GM23248 (cell line): ENCODE measurements around the gene SNRK. TPM values are rescaled to one million over a fixed set of nuclear protein-coding genes. Genes with fewer than 3 reads are reported as not detected.

ENCODE experiments used
- DNase-seq: peaks from one replicate; pipeline ENCODE4 v3.0.0-alpha.2; 2015
- H2AFZ ChIP-seq: fragments of 200-600 bp; sonication (generic); 2 replicates; pipeline ENCODE4 v1.6.1; 2016; ENCODE audit warnings: antibody characterized with exemption
- H3F3A ChIP-seq: fragments of 200-600 bp; sonication (generic); 2 replicates; pipeline ENCODE4 v1.6.1; 2016; ENCODE audit warnings: mild to moderate bottlenecking, antibody characterized with exemption, mixed run types; ENCODE audit not compliant: insufficient read depth
- H3K27ac ChIP-seq: fragments of 200-600 bp; sonication (generic); 2 replicates; pipeline ENCODE4 v1.5.1; 2016; ENCODE audit warnings: mild to moderate bottlenecking
- H3K27me3 ChIP-seq: fragments of 200-600 bp; sonication (generic); replicated peaks from 2 replicates; pipeline ENCODE4 v1.6.1; 2016; ENCODE audit warnings: mild to moderate bottlenecking; ENCODE audit not compliant: insufficient read depth
- H3K36me3 ChIP-seq: fragments of 200-600 bp; sonication (generic); 2 replicates; pipeline ENCODE4 v1.6.1; 2016; ENCODE audit warnings: low read depth, mild to moderate bottlenecking
- H3K4me1 ChIP-seq: fragments of 200-600 bp; sonication (generic); 2 replicates; pipeline ENCODE4 v1.6.1; 2016; ENCODE audit warnings: mild to moderate bottlenecking; ENCODE audit not compliant: insufficient read depth
- H3K4me2 ChIP-seq: fragments of 200-600 bp; sonication (generic); one replicate; pipeline ENCODE4 v1.6.1; 2016; ENCODE audit warnings: mild to moderate bottlenecking; ENCODE audit not compliant: unreplicated experiment
- H3K4me3 ChIP-seq: fragments of 200-600 bp; sonication (generic); 2 replicates; pipeline ENCODE4 v1.5.1; 2016; ENCODE audit warnings: mild to moderate bottlenecking
- H3K79me2 ChIP-seq: fragments of 200-600 bp; sonication (generic); 2 replicates; pipeline ENCODE4 v1.6.1; 2016; ENCODE audit warnings: mild to moderate bottlenecking; ENCODE audit not compliant: insufficient read depth
- H3K9ac ChIP-seq: fragments of 200-600 bp; sonication (generic); 2 replicates; pipeline ENCODE4 v1.6.1; 2016; ENCODE audit warnings: mild to moderate bottlenecking
- H3K9me2 ChIP-seq: fragments of 200-600 bp; sonication (generic); 2 replicates; pipeline ENCODE4 v1.6.1; 2016; ENCODE audit warnings: mixed run types, mild to moderate bottlenecking, moderate library complexity; ENCODE audit not compliant: insufficient read depth
- H3K9me3 ChIP-seq: fragments of 200-600 bp; sonication (generic); one replicate; pipeline ENCODE4 v1.6.1; 2017; ENCODE audit warnings: low read depth
- H4K20me1 ChIP-seq: fragments of 200-600 bp; sonication (generic); 2 replicates; pipeline ENCODE4 v1.6.0; 2016; ENCODE audit not compliant: insufficient read depth
- EZH2 ChIP-seq: fragments of 200-600 bp; sonication (generic); IDR thresholded peaks from 2 replicates; pipeline ENCODE4 v1.6.1; 2018; ENCODE audit warnings: antibody characterized with exemption, mild to moderate bottlenecking; ENCODE audit not compliant: insufficient read depth, poor library complexity, severe bottlenecking
- EZH2phosphoT487 ChIP-seq: fragments of 200-600 bp; sonication (generic); IDR thresholded peaks from 2 replicates; pipeline ENCODE4 v1.6.1; 2018; ENCODE audit warnings: antibody characterized with exemption, moderate library complexity, mild to moderate bottlenecking, low read depth; ENCODE audit not compliant: insufficient read depth
- WGBS, 2 experiments: methylation state at CpG; one replicate each; pipeline ENCODE4 v1.1.6; 2015 to 2017; ENCODE audit warnings: low lambda C conversion rate in 2 of 2, low coverage in 1 of 2; ENCODE audit errors: missing lambda C conversion rate in 2 of 2; 5-methylcytosine and 5-hydroxymethylcytosine counted together
- in situ Hi-C: fragments of 300-500 bp; cut with MboI; formaldehyde crosslinking; loops from 2 replicates; pipeline ENCODE4 v1.15.0; 2020
- polyA plus RNA-seq: library from polyadenylated mRNA; unstranded; fragments of >200 nt; fragmentation: Nextera tagmentation; extraction: Ambion mirVana; gene quantifications from 2 replicates; pipeline ENCODE4 v1.2.1, GENCODE V29; 2016
- total RNA-seq: library from RNA; depleted of rRNA; stranded (reverse); fragments of >200 nt; shearing (Covaris generic); gene quantifications from 2 replicates; pipeline ENCODE4 v1.2.3, GENCODE V29; 2014

Gene SNRK
- total and polyA plus RNA-seq, 2 experiments from 2014 or later: 6.4 to 15.0 TPM

- no peaks in the 10 kb centered on the region; the same call in 1 of the 2 replicates for H3K36me3 ChIP-seq
These were observed 33.9 kb downstream of the SNRK start for GRCh38 chr3:43320288-43320687.

GRCh38 chr3:43323541-43323940 is 37.2 kb downstream of the SNRK start:
- Histone ChIP-seq H3K9ac (no peak overlapping the region), H3K79me2 (peaks cover 94% of the 10 kb centered on the region), H3K27ac (no peak overlapping the region), H3K9me3 (no peaks in the 10 kb centered on the region), H3F3A (no peaks in the 10 kb centered on the region), H3K36me3 (no peaks in the 10 kb centered on the region; the same call in 1 of the 2 replicates), H3K4me1 (no peaks in the 10 kb centered on the region), H3K27me3 (no peaks in the 10 kb centered on the region), H3K9me2 (no peaks in the 10 kb centered on the region), H3K4me2 (no peak overlapping the region), H2AFZ (no peak overlapping the region), H4K20me1 (no peaks in the 10 kb centered on the region), H3K4me3 (no peak overlapping the region)
- 97 to 100% methylated on average over 1 of the region's 1 CpG for WGBS, 2 experiments
- in situ Hi-C loops: no loop called here
- no peak for DNase-seq
- TF ChIP-seq EZH2: no peak
- TF ChIP-seq EZH2phosphoT487: no peak

More at GRCh38 chr3:43320288-43320687, 33.9 kb downstream of the SNRK start:
- Histone ChIP-seq H3K9ac (no peak overlapping the region), H3K79me2 (peaks cover 93% of the 10 kb centered on the region), H3K27ac (no peak overlapping the region), H3K4me3 (no peak overlapping the region), H4K20me1 (no peaks in the 10 kb centered on the region), H3K4me2 (no peak overlapping the region), H2AFZ (no peak overlapping the region), H3K27me3 (no peaks in the 10 kb centered on the region), H3K9me3 (no peaks in the 10 kb centered on the region), H3K4me1 (no peaks in the 10 kb centered on the region), H3K9me2 (no peaks in the 10 kb centered on the region), H3F3A (no peaks in the 10 kb centered on the region)
- in situ Hi-C loops: no loop called here
- no peak for DNase-seq
- TF ChIP-seq EZH2: no peak
- no peak for TF ChIP-seq EZH2phosphoT487
- WGBS, 2 experiments: 89 to 91% methylated on average over 5 of the region's 5 CpGs

GRCh38 chr3:43326891-43327581 is 40.7 kb downstream of the SNRK start:
- H3K9me3 ChIP-seq: no peaks in the 10 kb centered on the region
- no peak overlapping the region for H3K4me2 ChIP-seq
- H3K4me3 ChIP-seq: no peak overlapping the region
- H3K9ac ChIP-seq: no peak overlapping the region
- peak; percentile 10 for DNase-seq
- H3K9me2 ChIP-seq: no peaks in the 10 kb centered on the region
- H3K36me3 ChIP-seq: 0 out of 2 replicates have a peak, but pooled peaks cover 5% of the 10 kb centered on the region
- in situ Hi-C loops: no loop called here
- no peaks in the 10 kb centered on the region for H3K27me3 ChIP-seq
- no peak for TF ChIP-seq EZH2phosphoT487
- TF ChIP-seq EZH2: no peak
- H3K27ac ChIP-seq: no peak overlapping the region
- H2AFZ ChIP-seq: no peak overlapping the region
- H3K79me2 ChIP-seq: peaks cover 95% of the 10 kb centered on the region
- 43 to 45% methylated on average over 3 of the region's 3 CpGs for WGBS, 2 experiments
- H3K4me1 ChIP-seq: no peaks in the 10 kb centered on the region
- H3F3A ChIP-seq: no peaks in the 10 kb centered on the region
- 0 out of 2 replicates have a peak, but pooled peaks cover 5% of the 10 kb centered on the region for H4K20me1 ChIP-seq

GRCh38 chr3:43327582-43327979 is 41.2 kb downstream of the SNRK start:
- H3K4me1 ChIP-seq: no peaks in the 10 kb centered on the region
- no peaks in the 10 kb centered on the region for H3K9me2 ChIP-seq
- H3K27me3 ChIP-seq: no peaks in the 10 kb centered on the region
- peaks cover 96% of the 10 kb centered on the region for H3K79me2 ChIP-seq
- H4K20me1 ChIP-seq: 0 out of 2 replicates have a peak, but pooled peaks cover 5% of the 10 kb centered on the region
- no peak overlapping the region for H3K9ac ChIP-seq
- H3K4me3 ChIP-seq: no peak overlapping the region
- H3K9me3 ChIP-seq: no peaks in the 10 kb centered on the region
- DNase-seq: no peak
- no peak overlapping the region for H3K27ac ChIP-seq
- H3F3A ChIP-seq: no peaks in the 10 kb centered on the region
- H2AFZ ChIP-seq: no peak overlapping the region
- no peak overlapping the region for H3K4me2 ChIP-seq
- 0 out of 2 replicates have a peak, but pooled peaks cover 11% of the 10 kb centered on the region for H3K36me3 ChIP-seq
- TF ChIP-seq EZH2phosphoT487 (no peak), EZH2 (no peak)
- in situ Hi-C loops: no loop called here
